Activated CD8-positive, alpha-beta memory T cell treated with anti-CD3 and anti-CD28 coated beads, Interleukin-2, amount 50 U/mL, for 1 hour (primary cell): ENCODE data around the gene ANKRD2.

Source experiments
- DNase-seq: peaks from one replicate; pipeline ENCODE4 v3.0.0-alpha.2; 2020; ENCODE audit errors: extremely low read depth

Gene ANKRD2

DNA sequence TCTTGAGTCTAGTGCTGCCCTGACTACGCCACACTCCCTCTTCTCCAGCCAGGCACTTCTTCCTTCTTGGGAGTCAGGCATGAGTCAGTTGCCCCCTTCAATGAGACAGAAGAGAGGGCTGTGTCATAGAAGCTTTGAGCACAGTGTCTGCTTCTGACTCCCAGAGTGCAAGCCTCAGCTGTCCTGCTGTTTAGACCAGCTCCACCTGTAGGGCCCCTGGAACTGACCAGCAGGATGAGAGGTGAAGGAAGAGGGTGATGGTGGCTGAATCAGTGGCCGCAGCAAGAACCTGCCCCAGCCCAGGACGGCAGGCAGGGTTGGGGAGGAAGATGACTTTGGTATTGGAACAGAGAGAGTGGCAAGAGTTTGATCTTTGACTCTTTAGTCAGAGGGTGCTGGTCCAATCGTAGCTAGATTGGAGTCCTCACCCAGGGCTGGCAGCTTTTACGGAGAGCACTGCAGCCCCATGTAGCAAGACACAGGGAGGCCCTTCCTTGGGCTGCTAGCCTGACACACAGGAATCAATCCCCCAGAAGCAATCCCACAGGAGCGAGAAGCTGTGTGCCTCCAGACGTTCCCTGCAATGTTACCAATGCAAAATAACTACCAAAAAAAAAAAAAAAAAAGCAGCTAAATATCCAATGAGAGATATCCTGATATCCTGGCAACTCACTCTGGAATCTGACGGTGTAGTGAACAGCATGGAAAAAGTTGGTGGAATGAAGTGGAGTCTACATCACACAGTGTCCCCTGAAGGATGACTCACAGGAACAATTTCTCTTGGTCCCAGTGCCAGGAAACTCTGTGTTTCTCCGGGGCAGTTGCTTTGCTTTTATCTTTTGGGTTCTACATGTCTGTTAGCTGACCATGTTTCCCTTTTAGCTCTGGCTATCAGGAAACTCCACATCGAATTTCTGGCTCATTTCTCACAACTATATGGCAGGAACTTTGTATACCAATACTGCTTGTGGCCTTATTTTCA is 23.8 kb downstream of the ANKRD2 start:
- DNase-seq = no peak

DNA sequence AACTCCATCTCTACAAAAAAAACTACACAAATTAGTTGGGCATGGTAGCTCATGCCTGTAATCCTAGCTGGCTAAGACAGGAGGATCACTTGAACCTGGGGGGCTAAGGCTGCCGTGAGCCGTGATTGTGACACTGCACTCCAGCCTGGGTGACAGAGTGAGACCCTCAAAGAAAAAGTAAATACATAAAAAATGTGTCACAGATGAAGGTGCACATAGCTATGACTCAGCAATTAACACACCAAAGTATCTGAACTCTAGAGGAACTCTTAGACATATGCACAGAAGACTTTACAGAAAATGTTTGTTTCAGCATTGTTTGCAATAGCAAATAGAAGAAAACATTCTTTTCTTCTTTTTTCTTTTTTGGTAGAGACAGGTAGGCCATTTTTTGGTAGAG is 25.2 kb downstream of the ANKRD2 start:
- no peak for DNase-seq

DNA sequence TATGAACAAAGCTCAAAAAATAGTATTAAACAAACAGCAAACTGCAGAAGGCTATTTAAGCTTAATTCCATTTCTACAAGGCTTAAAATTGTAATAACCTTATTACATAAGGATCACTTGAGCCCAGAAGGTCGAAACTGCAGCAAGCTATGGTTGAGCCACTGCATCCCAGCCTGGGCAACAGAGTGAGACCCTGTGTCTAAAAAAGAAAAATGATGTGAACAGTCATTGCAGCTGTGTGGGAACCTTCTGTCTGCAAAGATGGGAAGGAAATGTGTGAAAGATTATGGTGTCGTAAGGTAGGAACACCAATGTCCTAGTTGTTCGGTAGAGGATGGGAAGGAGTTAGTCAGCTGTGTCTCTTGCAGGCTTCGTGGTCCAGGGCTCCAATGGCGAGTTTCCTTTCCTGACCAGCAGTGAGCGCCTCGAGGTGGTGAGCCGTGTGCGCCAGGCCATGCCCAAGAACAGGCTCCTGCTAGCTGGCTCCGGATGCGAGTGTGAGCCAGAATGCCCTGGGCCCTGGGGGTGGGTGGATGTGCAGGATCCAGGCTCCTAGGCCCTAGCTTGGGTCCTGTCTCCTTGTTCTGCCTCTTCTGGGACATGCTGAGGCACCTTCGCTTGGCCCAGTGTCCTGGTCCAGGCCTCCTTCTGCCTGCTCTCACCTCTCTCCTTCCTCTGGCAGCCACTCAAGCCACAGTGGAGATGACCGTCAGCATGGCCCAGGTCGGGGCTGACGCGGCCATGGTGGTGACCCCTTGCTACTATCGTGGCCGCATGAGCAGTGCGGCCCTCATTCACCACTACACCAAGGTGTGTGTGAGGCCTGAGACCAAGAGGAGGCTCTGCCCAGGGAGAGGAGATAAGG is 26.1 kb downstream of the ANKRD2 start:
- DNase-seq = no peak

DNA sequence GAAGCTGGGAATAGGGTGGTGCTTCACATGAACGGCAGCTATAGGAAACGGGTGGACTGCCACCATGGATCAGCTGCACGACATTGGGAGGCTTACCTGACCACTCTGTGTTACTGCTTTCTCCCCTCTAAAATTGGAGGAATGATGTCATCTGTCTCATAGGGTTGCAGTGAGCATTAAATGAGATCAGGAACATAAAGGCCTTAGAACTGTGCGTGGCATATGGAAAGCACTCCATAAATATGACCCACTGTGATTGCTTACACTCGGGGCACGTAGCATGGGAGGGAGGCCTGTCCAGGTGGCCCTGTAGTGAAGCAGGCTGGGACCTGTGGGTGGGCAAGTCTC is 26.7 kb downstream of the ANKRD2 start:
- DNase-seq = no peak

DNA sequence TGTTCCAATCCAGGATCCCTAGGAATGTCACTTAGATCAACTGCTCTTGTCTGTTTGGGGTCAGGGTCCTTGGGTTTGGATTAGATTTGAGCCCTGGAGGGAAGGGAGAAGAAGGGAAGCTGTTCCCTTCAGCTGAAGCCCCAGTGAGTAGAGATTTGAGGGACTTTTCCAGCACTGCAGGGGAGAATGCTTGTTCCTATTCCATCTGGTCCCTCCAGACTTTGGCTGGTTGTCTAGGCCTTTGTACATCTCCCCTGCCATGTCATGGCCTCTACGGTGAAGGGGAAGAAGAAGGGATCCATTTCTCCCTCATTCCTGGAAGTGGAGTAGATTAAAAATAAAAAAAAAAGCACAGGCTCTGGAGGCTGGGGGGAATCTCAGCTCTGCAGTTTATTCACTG is 28.0 kb downstream of the ANKRD2 start:
- no peak for DNase-seq

DNA sequence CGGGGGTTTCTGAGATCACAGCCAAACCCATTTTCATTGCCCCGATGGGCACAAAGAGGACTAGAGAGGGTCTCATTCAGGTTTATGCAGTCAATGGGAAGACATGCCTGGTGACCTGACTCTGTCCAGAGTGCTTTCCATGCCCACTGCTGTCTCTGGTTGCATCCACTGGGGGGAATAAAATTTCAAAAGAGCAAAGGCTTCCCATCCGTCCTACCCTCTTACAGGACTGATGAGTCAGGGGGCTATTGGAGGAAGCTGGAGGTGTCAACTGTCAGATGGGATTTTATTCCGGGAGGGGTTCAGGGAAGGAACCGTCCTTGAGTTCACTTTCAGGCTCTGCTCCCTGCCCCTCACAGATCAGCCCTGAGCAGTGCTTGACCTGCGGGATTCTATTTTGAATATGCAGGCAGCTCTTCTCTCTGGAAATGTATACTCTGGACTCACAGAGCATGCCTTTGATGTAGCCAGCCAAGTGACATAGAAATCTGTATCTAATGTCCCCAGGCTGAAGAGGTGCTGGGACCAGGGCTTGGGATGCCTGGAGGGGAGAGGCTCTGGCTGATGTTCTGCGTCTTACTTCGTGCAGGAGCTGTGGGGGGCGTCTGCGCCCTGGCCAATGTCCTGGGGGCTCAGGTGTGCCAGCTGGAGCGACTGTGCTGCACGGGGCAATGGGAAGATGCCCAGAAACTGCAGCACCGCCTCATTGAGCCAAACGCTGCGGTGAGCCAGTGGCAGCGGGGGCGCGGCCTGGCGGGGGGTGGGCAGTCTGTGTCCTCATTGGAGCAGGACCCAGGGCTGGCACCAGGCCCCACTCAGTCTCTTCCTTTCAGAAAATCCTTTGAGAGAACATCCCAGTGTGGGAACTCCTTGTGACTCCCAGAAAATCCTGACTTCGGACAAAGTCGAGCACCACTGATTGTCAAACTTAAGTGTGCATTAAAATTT is 29.0 kb downstream of the ANKRD2 start:
- DNase-seq = no peak

DNA sequence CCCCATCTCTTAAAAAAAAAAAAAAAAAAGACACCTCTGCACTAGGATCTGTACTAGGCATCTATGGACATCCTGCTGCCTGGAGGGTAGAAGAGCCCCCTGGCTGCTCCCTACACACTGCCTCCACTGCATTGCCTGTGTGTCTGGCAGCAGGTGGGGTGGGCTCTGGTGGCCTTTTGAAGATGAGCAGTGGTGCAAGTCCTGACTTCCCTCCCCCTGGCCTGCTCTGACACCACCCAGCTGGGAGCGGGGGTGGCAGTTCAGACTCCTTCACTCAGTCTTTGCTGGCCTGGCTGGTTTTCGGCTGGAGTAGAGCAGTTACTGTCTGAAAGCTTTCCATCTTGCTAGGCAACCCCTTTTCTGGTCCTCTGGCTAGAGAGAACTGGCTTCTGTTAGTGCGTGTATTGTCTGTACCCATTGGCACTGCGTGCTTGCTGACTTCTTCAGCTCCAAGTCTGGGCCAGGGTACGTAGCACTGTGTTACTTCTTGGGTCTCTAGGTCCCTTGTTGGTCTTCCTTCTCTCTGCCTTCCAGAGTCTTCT is 34.6 kb downstream of the ANKRD2 start:
- DNase-seq = no peak

DNA sequence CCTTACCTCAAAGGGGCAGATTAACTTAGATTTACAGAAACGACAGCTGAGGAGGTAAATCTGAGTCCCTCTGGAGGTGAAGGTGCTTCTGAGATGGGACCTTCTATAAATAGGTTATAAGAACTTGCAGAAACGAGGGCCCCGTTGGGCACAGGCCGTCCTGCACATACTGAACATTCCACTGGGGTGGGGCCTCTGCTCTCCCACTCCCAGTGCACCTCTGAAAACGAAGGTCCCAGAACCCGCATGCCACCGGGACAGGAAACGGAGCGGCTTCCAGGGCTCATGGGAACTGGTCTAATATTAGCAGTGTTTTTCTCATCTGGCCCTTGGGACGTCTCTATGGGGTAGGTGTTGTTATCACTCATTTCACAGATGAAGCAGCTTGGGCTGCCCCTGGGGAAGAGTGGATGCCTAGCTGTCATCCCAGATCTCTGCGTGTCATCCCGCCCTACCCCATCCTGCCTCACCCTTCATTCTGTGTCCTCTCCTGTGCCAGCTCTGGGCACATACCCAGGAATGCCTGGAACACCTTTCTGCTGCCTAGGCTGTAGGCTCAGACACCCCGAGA is 36.5 kb downstream of the ANKRD2 start:
- no peak for DNase-seq

DNA sequence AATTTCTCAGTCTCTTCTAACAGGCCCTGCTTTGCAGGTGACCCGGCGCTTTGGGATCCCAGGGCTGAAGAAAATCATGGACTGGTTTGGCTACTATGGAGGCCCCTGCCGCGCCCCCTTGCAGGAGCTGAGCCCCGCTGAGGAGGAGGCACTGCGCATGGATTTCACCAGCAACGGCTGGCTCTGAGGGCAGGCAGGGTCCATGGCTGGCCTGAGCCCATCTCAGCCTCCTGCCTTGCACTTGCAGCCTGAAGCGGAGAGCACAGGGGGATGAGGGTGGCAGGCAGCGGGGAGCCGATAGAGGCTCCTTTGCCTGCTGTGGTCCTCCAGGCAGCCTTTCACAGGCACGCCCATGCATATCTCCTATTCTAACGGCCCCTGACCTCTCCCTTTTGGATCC is 38.9 kb downstream of the ANKRD2 start:
- DNase-seq = no peak

DNA sequence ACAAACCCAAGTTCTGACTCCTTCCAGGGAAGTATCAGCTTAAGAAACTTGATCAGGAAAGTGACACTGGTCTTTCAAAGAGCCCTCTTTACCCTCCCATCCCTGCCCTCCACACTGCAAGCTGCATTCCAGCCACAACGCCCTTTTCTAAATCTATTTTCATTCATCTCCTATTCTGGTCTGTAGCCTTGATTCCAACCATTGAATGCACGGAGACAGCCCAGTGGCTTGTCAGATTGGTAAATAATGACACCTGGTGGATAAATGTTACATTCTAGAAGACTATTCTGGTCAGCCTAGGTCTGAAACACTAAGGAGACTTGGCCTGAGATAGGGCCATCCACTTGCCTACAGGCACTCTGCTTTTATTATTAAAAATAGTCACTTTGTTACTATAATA is 39.8 kb downstream of the ANKRD2 start:
- no peak for DNase-seq

DNA sequence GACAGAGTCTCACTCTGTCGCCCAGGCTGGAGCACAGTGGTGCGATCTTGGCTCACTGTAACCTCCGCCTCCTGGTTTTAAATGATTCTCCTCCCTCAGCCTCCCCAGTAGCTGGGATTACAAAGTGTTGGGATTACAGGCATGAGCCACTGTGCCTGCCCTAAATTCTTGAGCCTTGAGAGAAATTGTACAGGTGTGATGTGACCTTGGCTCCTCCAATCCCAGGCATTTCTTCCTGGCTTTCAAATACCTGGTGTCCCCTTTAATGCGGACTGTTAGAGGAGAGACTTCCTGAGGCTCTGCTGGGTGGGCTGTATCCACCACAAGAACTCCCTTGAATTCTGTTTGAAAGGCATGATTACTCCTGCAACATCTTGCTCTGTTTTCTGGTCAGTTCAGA is 45.7 kb downstream of the ANKRD2 start:
- DNase-seq = no peak

DNA sequence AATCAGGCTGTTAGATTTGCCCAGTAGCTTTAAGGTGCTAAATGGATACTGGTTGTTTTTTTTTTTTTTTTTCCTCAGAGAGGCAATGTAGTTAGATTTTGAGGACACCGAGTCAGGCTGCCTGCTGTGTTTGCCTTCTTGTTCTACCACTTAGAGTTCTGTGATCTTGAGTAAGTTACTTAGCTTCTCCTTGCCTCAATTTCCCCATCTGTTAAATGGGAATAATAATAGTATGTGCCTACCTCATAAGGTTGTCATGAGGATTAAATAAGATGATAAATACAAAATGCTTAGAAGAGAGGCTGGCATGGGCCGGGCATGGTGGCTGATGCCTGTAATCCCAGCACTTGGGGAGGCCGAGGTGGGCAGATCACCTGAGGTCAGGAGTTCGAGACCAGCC is 46.2 kb downstream of the ANKRD2 start:
- DNase-seq = no peak

DNA sequence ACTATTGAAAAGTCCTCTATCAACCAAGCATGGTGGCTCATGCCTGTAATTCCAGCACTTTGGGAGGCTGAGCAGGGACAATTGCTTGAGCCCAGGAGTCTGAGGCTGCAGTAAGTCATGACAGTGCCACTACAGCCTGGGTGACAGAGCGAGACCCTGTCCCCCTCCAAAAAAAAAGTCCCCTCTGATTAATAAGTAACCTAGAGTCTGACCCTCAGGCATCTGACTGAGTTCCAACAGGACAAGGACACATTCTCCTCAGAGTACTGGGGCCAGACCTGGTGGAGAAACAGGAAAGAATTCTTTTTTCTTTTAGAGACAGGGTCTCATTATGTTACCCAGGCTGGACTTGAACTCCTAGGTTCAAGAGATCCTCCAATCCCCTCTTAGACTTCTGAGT is 50.7 kb downstream of the ANKRD2 start:
- no peak for DNase-seq

DNA sequence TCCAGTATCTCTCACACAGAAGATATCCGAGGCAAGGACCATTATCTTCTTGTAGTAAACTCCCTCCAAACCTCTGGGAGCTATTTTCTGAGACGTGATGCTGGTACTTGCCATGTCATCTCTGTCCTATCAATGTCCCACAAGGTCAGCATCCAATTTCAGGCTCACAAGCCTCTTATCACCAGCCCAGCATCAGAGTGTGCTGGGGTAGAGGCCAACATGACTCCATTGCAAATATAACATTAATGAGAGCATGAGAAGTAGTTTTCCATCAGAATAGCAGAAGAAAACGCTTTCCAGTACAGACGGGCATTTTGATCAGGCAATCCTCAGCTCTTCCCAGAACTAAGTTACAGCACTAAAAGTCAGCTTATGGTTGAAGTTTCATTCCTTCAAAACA is 55.2 kb downstream of the ANKRD2 start:
- DNase-seq = no peak

DNA sequence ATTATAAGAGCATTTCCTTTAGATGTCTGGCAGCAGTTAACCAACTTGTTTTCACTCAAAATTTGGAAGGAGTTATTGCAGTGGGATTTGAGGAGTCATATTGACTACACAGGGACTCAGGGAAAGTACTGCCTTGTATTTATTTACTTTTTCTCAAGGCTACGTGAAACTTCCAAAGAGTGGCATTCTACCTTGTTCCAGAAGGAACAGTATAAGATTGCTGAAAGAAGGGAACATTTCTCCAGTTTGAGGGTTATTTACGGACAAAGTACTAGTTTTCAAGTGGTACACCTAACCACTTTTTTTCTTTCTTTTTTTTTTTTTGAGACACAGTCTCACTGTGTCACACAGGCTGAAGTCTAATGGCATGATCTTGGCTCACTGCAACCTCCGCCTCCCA is 55.6 kb downstream of the ANKRD2 start:
- no peak for DNase-seq

DNA sequence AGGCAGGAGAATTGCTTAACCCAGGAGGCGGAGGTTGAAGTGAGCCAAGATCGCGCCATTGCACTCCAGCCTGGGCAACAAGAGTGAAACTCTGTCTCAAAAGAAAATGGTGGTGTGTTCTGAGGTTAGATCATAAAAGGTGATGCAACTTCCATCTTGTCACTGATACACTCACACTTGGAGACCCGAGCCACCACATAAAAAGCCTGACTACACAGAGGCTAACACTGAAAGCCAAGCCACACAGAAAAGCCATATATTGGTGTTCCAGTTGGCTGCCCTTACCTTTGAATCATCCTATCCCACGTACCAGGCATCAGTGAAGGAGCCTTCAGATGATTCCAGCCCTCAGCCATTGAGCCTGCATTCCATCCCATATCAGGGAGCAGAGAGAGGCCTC is 56.7 kb downstream of the ANKRD2 start:
- no peak for DNase-seq

DNA sequence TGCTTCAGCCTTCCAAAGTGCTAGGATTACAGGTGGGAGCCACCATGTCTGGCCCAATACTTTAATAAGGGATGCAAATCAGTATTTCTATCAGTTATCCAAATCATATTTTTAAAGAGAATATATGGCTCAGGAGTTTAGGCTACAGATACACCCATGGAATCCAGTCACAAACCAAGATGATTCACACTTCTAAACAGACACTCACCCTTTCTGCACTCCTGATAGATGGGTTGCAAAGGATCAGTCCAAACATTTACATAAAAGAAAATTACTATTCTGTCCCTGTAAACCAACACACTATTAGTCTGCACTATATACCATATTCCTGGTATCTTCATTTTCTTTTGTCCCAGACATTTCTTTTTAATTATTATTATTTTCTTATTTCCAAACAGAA is 58.5 kb downstream of the ANKRD2 start:
- no peak for DNase-seq

DNA sequence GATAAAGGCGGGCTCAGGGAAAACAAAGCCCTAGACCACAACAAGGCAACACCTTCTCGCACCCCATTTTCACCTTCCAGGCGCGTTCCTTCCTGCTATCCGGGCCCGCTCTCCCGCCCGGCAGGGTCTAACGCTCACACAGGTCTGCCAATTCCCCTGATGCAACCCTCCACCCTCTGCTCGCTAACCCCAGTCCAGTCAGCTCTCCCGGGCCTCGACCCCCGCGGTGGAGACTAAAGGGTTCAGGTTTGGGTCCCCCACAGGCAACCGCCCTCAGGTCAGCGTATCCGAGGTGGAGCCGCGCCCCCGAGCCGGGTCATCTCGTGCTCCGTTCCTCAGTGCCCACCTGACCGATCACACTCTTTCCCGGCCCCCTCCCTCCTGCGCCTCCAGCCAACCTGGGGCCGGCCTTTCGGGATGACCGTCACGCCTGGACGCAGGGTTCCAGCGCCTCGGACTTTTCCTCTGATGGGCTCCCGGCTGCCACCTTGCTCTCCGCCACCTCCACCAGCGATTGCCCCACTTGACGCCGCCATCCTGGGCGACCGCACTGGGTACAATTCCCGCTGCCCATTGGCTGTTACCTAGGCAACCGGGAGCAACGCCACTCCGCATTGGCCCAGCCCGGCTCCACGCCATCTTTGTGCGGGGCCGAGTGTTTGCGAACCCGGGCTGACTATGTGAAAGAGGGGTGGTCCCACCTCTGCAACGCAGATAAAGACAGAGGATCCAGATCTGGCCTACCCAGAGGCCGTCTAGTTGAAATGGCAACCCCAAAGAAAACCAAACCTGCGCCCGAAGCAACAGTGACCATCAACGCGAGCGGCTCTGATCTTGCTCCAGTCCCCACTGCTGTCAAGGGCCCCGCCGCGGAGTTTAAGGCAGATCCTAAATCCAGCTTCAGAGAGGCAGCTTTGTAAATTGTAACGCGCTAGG is 60.6 kb downstream of the ANKRD2 start, which contains the start of gene MORN4:
TSS of gene MORN4 (minus strand) at position 552 of the 936 bp plus-strand sequence. CDS start 13,847 bp downstream, outside the sequence.
- peak; percentile 89 for DNase-seq
